ENCODE data around the gene COQ8A.
A peak's percentile ranks its signal among the peaks of the same experiment; 100 is the strongest.

The COQ8A gene

DNA sequence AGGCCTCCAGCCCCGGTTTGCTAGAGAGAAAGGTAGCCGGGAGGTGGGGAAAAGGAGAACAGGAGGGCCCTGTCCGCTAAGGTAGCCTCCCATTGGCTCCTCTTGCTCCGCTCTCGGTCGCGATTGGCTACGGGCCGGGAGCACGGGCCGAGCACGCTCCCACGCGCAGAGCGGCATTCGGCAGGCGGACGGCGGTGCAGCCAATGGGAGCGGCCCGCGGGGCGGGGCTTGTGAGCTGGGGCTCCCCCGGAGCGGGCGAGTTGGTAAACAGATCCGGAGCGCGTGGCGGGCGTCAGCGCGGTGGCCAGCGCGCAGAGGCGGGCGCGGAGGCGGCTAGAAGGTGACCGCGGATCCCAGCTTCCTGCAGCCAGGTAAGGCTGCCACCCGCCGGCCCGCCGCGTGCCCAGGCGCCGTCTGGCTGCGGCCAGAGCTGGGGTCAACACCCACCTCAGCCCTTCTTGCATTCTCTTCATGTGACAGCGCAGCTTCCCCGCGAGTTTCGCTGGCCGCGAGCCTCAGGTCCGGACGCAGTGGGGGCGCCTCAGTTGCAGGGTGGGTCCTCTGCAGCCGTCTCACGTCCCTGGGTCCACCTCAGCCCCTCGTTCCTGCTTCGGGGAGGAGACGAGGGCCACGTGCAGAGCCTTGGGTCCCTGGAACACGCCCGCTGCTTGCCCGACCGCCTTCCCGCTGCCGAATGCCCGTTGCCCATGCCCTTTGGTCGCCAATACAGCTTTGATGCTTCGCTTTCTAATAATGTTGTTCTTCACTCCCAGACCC lies at the start of gene COQ8A:
Gene COQ8A, plus strand, starts transcription at position 266 of the 777 bp plus-strand sequence. CDS start 21,092 bp downstream, outside the sequence.
- DNase-seq = peak; percentile 100

DNA sequence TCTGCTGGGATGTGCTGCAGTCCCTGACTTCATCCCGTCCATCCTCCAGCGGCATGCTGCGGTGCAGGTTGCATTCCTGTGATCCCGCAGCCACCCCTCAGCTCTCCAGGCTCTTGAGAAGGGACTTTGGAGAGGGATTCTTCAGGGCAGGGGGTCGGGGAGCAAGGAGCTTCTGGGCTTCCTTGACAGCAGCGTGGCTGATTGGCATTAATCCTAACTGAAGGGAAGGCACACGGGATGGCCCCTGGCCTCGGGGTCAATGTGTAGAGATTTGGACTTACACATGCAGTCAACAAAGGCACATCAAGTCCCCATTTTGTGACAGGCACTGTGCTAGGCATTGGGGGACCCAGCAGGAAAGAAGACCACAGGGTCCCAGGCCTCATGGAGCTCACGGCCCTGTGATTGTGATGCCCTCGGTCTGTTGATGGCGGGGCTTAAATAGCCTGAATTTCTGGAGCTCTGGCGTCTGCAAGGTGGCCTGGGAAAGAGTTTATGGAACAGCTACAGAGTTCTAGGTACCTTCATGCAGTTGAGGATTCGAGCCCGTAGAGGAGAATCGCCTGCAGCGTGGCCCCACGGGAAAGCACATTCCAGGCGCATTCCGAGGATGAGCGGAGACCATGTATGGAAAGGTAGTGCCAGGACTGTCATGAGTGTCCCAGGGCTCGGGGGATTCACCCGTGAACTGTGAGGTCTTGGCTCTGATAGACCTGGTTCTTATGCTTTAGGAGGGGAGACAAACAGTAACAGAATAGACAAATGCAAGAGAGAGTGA lies 49.6 kb upstream of the COQ8A start:
- DNase-seq = no peak

DNA sequence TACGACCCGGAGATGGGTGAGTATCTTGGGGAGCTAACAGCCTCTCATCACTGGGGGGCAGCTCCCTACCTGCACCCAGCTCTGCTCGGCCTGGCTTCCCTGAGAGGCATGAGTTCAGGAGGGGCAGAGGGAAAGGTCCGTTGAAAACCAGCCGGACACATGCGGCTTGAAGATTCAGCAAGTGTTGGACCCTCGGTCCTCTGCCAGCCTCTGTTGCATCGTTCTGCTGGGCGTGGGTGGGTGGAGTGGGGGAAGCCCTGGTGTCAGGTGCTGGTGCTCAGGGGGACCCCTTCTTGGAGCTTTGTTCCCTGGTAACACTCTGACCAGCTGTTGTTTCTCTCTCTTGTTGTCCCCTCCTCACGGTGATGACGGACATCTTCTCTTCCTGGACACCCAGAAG lies 48.7 kb upstream of the COQ8A start:
- DNase-seq = no peak

DNA sequence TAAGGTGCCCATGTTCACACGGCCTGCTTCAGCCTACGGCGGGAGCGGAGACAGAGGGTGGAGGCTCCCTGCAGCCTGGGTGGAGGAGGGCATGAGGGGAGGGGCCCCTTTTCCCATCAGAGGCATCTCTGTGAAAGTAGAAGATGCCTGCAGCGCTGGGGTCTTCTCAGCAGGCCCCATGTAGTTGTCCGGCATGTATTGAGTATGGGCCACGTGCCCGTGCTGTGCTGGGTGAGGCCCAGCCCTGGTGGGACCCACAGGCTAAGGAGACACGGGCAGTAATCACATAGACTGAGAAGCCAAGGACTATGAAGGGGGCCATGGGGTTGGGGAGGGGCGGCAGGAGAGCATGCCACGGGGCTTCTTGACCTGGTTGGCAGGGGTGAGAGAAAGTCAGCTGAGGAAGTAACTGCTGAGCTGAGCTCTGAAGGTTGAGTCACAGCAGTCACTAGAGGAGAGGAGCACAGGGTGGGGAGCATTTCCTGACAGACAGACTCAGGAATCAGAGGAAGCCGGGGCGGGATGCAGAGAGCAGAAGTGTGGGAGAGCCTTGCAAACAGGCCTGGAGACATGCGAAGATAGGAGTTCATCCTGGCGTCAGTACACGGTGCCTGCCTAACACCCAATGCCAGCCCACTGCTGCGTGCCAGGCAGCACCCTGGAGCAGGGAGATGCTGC lies 48.1 kb upstream of the COQ8A start:
- no peak for DNase-seq

GRCh38 chr1:226892524-226892875 lies 47.6 kb upstream of the COQ8A start:
- DNase-seq = no peak

DNA sequence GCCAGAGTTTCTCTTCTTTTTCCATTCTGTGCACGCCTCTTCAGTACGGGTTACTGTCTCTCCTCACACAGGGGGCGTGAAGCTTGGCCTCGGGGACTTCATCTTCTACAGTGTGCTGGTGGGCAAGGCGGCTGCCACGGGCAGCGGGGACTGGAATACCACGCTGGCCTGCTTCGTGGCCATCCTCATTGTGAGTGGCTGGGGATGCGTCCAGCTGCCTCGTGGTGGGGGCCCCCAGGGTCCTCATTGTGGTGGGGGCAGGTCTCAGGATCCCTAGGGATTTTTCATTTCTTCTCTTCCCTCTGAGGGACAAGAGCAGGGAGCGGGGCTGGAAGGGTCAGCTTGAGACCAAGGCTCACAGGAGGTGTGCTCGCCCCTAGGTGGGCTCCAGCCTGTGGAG lies 46.2 kb upstream of the COQ8A start:
- DNase-seq = no peak

- DNase-seq = no peak
These were observed 45.3 kb upstream of the COQ8A start for GRCh38 chr1:226894826-226895225.

DNA sequence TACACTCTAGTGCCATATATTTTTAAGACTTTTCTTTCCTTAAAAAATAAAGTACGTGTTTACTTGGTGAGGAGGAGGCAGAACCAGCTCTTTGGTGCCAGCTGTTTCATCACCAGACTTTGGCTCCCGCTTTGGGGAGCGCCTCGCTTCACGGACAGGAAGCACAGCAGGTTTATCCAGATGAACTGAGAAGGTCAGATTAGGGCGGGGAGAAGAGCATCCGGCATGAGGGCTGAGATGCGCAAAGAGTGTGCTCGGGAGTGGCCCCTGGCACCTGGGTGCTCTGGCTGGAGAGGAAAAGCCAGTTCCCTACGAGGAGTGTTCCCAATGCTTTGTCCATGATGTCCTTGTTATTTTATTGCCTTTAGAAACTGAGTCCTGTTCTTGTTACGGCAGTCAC lies 44.5 kb upstream of the COQ8A start:
- DNase-seq = no peak

- DNase-seq = no peak
These were observed 41.8 kb upstream of the COQ8A start for GRCh38 chr1:226898246-226898645.

GRCh38 chr1:226901421-226901820 lies 38.7 kb upstream of the COQ8A start:
- DNase-seq = no peak

- DNase-seq = no peak
These were observed 37.5 kb upstream of the COQ8A start for GRCh38 chr1:226902601-226903000.

DNA sequence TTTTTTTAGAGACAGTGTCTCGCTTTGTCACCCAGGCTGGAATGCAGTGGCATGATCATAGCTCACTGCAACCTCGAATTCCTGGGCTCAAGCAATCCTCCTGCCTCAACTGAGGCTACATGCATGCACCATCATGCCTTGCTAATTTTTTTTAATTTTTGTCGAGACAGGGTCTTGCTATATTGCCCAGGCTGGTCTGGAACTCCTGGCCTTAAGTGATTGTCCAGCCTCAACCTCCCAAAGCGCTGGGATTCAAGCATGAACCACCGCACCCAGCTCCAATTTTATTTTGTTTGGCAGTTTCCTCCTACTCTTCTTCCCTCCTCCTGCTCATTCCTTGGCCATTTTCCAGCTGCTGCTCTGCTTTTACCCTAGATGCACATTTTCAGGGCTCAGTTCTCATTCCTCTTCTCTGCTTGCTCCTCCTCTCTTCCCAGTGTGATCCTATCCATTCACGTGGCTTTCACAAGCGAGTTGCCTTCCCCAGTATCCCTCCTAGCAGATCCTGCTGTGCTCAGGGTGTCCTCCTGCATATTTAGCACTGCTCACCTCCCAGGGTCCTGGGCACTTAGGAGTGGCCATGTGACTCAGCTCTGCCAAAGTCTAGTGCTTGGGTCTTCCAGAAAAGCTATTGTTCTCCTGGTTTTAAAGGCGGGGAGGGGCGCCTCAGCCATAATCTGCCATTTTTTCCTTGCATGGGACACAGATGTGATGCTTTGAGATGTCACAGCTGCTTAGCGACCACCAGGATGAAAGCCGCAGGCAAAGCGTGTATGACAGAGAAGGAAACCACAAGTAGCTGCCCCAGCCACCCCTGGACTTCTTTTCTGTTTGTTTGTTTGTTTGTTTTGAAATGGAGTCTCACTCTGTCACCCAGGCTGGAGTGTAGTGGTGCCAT lies 36.0 kb upstream of the COQ8A start:
- no peak for DNase-seq

DNA sequence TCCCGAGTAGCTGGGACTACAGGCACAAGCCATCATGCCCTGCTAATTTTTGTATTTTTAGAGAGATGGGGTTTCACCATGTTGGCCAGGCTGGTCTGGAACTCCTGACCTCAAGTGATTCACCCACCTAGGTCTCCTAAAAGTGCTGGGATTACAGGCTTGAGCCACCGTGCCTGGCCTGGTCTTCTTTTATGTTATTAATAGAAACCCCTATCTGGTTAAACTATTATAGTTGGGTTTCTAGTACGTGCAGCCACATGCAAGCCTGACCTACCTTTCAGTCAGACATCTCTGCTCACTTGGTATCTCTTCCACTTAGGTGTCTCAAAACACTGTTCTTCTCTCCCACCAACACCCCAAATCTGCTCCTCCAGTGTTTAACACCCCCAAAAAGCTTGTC lies 35.3 kb upstream of the COQ8A start:
- DNase-seq = no peak

DNA sequence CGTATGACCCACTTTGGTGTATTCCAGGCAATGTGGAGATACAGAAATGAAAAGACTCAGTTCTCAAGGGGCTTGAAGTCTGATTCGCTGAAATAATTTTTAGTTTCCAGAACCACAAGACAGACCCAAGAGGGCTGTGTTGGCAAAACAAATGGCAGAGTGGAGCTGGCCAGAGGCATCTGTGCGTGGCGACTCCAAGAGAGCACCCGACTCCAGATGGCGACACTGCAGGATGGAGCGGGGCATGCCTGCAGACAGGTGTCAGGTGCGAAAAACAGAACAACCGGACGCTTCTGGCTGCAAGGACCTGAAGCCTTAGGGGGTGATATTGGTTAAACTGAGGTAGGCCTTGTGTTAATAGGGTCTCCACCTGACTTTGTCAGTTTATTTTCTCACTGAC lies 31.7 kb upstream of the COQ8A start:
- DNase-seq = no peak

- DNase-seq = no peak
These were observed 31.2 kb upstream of the COQ8A start for GRCh38 chr1:226908913-226909312.

GRCh38 chr1:226912587-226913176 lies 27.4 kb upstream of the COQ8A start:
- no peak for DNase-seq

DNA sequence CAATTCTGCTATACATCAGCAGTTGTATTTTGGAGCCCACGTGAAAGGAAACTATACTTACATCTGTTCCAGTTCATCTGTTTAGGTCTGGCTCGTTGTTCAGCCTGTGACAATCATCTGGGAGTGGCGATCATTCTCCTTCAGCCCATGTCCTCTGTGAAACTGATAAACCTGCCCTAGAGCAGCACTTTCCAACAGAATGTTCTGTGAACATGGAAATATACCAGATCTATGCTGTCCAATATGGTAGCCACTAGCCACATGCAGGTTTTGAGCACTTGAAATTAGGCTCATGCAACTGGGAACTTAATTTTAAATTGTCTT lies 24.5 kb upstream of the COQ8A start:
- DNase-seq = no peak

DNA sequence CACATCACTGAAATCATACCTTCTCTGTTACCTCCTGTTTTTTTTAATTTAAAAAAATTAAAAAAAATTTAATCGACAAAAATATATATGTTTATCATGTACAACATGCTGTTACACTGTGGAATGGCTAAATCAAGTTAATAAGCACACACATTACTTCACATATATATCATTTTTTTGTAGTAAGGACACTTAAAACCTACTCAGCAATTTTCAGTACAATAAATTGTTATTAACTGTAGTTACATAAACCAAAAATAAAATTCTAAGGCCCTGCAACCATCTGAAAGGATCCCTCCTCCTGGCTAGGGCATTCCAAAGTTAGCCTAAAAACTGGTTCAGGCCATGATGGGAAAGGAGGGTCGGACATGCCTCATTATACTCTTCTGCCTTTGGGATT lies 23.6 kb upstream of the COQ8A start:
- no peak for DNase-seq

- no peak for DNase-seq
These were observed 20.5 kb upstream of the COQ8A start for GRCh38 chr1:226919587-226919986.

DNA sequence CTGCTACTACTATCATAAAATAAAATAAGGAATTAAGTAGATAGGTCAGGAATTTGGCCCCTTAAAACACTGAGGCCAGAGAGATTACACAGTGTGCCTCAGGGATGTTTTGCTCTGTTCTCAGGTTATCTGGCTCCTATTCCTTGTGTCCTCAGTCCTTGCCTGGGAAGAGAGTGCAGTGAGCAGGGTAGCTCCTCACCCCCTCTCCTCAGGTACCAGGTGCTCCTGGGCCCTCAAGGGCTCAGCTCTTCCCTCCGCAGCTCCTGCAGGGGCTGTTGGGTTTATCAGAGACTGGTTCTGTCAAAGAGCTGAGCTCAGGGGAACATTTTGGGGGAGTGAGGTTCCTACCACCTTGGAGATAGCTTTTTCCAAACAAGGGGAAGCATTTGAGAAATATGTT lies 20.1 kb upstream of the COQ8A start:
- DNase-seq = no peak

GRCh38 chr1:226920446-226920894 lies 19.6 kb upstream of the COQ8A start:
- no peak for DNase-seq

GRCh38 chr1:226921504-226921903 lies 18.6 kb upstream of the COQ8A start:
- no peak for DNase-seq
